Esophagus squamous epithelium (tissue), 5 donors: ENCODE measurements around the gene CFAP119. TPM values are rescaled to one million over a fixed set of nuclear protein-coding genes. Genes with fewer than 3 reads are reported as not detected.

Source experiments
- DNase-seq: peaks from one replicate; lab custom pipeline; 2025; lab: John Stamatoyannopoulos, UW
- H3K27ac ChIP-seq, 4 donors: fragments of 200-600 bp; sonication (generic); one replicate each; pipeline ENCODE4 v1.5.1; 2016 to 2019; ENCODE audit warnings: mild to moderate bottlenecking in 1 of 4
- H3K27me3 ChIP-seq, 4 donors: fragments of 200-600 bp; sonication (generic); 1 replicate in 3 of 4; 2 replicates in 1 of 4; pipeline versions ENCODE4 v1.5.1 to v1.6.0; 2017 to 2021; ENCODE audit warnings: antibody characterized with exemption in 1 of 4
- H3K36me3 ChIP-seq, 3 donors: fragments of 200-600 bp; sonication (generic); one replicate each; pipeline ENCODE4 v1.5.1; 2016 to 2019
- H3K4me1 ChIP-seq, 3 donors: fragments of 200-600 bp; sonication (generic); one replicate each; pipeline ENCODE4 v1.5.1; 2017 to 2019
- H3K4me3 ChIP-seq, 4 donors: fragments of 200-600 bp; sonication (generic); 1 replicate in 3 of 4; 2 replicates in 1 of 4; pipeline ENCODE4 v1.5.1; 2016 to 2019; ENCODE audit warnings: mild to moderate bottlenecking in 2 of 4, moderate library complexity in 1 of 4
- H3K9me3 ChIP-seq, 3 donors: fragments of 200-600 bp; sonication (generic); one replicate each; pipeline ENCODE4 v1.5.1; 2016 to 2019
- POLR2A ChIP-seq, 4 donors: fragments of 450-650 bp; IDR thresholded peaks; one replicate each; pipeline ENCODE4 v1.6.1; 2017; ENCODE audit warnings: antibody characterized with exemption in 4 of 4, mild to moderate bottlenecking in 4 of 4, moderate library complexity in 3 of 4
- WGBS, 2 donors: methylation state at CpG; one replicate each; pipeline ENCODE4 v1.1.5; 2018; 5-methylcytosine and 5-hydroxymethylcytosine counted together
- intact Hi-C: fragments of 100-400 bp; cut with DNase I; formaldehyde crosslinking; loops from one replicate; pipeline ENCODE4 v1.15.0; 2022
- total RNA-seq, 4 donors: library from RNA; depleted of rRNA; stranded (reverse); fragments of >200 nt; gene quantifications; one replicate each; pipeline ENCODE4 v1.1.0, GENCODE V29; 2016
- TF ChIP-seq, protein P1 (sequence below), 6 experiments: fragments of 450-650 bp in 4 of 6; fragments of 200-600 bp in 2 of 6; sonication (generic) in 2 of 6; IDR thresholded peaks; one replicate each; pipeline ENCODE4 v1.5.1; 2016 to 2019; ENCODE audit warnings: antibody characterized with exemption in 6 of 6, mild to moderate bottlenecking in 4 of 6, moderate library complexity in 4 of 6
- donor health status: DM: yes; HTN: yes; CAD: no.

CFAP119 gene
- total RNA-seq, 4 donors from 2014 or later, result 1.3 to 5.0 (median 3.4) TPM; not detected in 1

DNA sequence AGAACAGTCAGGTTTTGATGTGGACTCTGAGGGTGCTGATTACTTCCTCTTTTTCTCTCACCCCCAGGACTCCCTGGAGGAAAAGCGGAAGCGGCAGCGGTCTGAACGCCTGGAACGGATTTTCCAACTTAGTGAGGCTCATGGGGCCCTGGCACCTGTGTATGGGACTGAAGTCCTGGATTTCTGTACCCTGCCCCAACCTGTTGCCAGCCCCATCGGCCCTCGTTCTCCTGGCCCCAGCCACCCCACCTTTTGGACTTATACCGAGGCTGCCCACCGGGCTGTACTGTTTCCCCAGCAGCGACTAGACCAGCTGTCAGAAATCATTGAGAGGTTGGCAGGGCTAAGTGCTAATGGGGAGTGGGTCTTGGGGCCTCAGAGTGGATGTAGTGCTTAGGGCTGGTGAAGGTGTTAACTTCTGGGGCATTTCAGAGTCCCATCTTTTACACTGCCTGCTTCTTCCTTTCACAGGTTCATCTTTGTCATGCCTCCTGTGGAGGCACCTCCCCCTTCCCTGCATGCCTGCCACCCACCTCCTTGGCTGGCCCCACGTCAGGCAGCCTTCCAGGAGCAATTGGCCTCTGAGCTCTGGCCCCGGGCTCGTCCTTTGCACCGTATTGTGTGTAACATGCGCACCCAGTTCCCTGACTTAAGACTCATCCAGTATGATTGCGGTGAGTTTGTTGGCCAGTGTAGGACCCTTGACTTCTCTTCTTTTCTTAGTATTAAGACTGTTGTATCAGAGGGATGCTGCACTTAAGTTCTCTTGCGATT, 32.8 kb downstream of the CFAP119 start:
- no peak for TF ChIP-seq POLR2A (IDR thresholded peaks at IDR 0.05)
- TF ChIP-seq, protein P1, sequence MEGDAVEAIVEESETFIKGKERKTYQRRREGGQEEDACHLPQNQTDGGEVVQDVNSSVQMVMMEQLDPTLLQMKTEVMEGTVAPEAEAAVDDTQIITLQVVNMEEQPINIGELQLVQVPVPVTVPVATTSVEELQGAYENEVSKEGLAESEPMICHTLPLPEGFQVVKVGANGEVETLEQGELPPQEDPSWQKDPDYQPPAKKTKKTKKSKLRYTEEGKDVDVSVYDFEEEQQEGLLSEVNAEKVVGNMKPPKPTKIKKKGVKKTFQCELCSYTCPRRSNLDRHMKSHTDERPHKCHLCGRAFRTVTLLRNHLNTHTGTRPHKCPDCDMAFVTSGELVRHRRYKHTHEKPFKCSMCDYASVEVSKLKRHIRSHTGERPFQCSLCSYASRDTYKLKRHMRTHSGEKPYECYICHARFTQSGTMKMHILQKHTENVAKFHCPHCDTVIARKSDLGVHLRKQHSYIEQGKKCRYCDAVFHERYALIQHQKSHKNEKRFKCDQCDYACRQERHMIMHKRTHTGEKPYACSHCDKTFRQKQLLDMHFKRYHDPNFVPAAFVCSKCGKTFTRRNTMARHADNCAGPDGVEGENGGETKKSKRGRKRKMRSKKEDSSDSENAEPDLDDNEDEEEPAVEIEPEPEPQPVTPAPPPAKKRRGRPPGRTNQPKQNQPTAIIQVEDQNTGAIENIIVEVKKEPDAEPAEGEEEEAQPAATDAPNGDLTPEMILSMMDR (IDR thresholded peaks at IDR 0.05), result no peak
- no peaks in the 10 kb centered on the region for H3K4me1 ChIP-seq
- DNase-seq, result no peak
- H3K36me3 ChIP-seq, result peaks cover 30 to 100% (median 51%) of the 10 kb centered on the region in 3 donors
- WGBS, 2 donors, result 79 to 90% methylated on average over 12 to 17 of the region's 17 CpGs
- intact Hi-C loops, result no loop called here
- no peak overlapping the region for H3K27ac ChIP-seq
- H3K27me3 ChIP-seq, result no peaks in the 10 kb centered on the region
- no peak overlapping the region for H3K4me3 ChIP-seq
- H3K9me3 ChIP-seq, result no peaks in the 10 kb centered on the region

DNA sequence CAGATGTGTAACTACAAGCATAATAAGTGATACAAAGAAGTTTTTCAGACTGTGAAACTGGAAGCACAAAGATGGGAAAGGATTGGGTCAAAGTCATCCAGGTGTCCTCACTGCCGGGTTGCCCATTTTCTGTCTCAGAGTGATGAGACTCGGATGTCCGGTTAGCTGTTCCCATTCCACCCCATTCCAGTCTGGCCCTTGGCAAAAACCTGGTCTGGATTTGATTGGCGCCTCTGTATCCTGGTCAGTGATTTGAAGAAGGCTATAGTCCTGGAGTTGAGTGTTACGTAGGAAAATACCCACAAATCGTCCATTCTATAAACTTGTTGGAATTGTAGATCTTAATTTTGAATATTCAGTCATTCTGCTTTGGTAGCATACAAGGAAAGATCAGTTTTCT, 33.5 kb downstream of the CFAP119 start:
- intact Hi-C loops, result no loop called here
- Histone ChIP-seq H3K27ac (no peak overlapping the region), H3K4me1 (no peaks in the 10 kb centered on the region), H3K4me3 (no peak overlapping the region), H3K9me3 (no peaks in the 10 kb centered on the region), H3K36me3 (peaks cover 37 to 100% (median 51%) of the 10 kb centered on the region in 3 donors), H3K27me3 (no peaks in the 10 kb centered on the region)
- 93 to 94% methylated on average over 6 of the region's 6 CpGs for WGBS, 2 donors
- no peak for DNase-seq
- TF ChIP-seq, protein P1 (IDR thresholded peaks at IDR 0.05), result no peak
- TF ChIP-seq POLR2A (IDR thresholded peaks at IDR 0.05), result no peak

DNA sequence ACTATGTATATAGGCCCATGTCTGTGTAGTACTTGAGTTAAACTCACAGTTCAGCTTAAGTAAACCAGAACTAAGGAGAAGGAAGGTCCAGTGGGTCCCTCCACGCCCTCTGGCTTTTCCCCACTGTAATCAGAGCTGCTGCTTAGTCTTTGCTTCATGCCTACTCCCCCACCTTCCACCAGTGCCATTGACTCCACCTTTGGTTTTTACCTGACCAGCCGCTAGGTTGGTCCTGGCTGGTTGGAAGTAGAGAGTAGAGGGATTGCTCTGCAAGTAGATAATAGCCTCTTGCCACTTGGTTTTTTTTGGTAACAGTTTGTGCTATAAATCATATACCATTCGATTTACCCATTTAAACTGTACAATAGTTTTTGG, 36.5 kb downstream of the CFAP119 start:
- intact Hi-C loops, result no loop called here
- peaks cover 65 to 100% (median 67%) of the 10 kb centered on the region in 3 donors for H3K36me3 ChIP-seq
- WGBS, 2 donors, result 91 to 92% methylated on average over 3 of the region's 3 CpGs
- peak overlapping the region in 2 of 4 donors; percentile 5 to 22 for H3K27ac ChIP-seq
- no peak overlapping the region for H3K4me3 ChIP-seq
- H3K27me3 ChIP-seq, result no peaks in the 10 kb centered on the region
- H3K4me1 ChIP-seq, result no peaks in the 10 kb centered on the region
- TF ChIP-seq POLR2A (IDR thresholded peaks at IDR 0.05), result no peak
- TF ChIP-seq, protein P1 (IDR thresholded peaks at IDR 0.05), result no peak
- DNase-seq, result no peak
- no peaks in the 10 kb centered on the region for H3K9me3 ChIP-seq

DNA sequence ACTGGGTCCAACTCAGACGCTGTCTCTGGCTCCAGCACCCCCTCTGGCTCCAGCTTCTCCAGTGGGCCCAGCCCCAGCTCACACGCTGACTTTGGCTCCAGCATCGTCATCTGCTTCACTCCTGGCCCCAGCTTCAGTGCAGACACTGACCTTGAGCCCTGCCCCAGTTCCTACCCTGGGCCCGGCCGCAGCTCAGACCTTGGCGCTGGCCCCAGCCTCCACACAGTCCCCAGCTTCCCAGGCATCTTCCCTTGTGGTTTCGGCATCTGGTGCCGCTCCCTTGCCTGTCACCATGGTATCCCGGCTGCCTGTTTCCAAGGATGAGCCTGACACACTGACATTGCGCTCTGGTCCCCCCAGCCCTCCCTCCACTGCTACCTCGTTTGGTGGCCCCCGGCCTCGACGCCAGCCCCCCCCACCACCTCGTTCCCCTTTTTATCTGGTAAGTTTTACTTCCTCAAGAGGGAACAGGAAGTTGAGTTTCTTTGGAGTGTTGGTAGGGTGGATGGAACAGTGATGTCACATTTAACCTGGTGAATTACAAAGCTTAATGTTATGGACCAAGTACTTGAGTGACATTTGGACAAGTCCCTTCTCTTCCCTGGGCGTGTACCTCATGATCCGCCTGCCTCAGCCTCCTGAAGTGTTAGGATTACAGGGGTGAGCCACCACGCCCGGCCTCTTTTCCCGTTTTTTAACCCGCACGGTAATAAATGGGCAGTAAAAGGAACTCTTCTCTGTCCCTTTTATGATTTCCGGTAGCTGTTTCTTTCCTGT, 37.0 kb downstream of the CFAP119 start:
- H3K4me1 ChIP-seq, result no peaks in the 10 kb centered on the region
- peak overlapping the region in 2 of 4 donors; percentile 22 to 42 for H3K27ac ChIP-seq
- H3K9me3 ChIP-seq, result no peaks in the 10 kb centered on the region
- DNase-seq, result no peak
- H3K36me3 ChIP-seq, result peaks cover 68 to 100% (median 70%) of the 10 kb centered on the region in 3 donors
- TF ChIP-seq, protein P1 (IDR thresholded peaks at IDR 0.05), result no peak
- TF ChIP-seq POLR2A (IDR thresholded peaks at IDR 0.05), result no peak
- 76% methylated on average over 19 to 23 of the region's 23 CpGs for WGBS, 2 donors
- intact Hi-C loops, result no loop called here
- no peak overlapping the region for H3K4me3 ChIP-seq
- no peaks in the 10 kb centered on the region for H3K27me3 ChIP-seq
